ENCODE data around the gene ATG4C. TPM values are rescaled to one million over a fixed set of nuclear protein-coding genes. Genes with fewer than 3 reads are reported as not detected.
"Not testable (repeated sequence)": the region's sequence is repeated elsewhere in the genome, so short reads cannot be mapped to it uniquely, and the experiment has no call there.

The ATG4C gene
- total RNA-seq = 1 to 10 TPM; 2.3 to 4.8 (median 4.4) TPM

GRCh38 chr1:62783736-62784508 lies at the start of gene ATG4C:
Gene ATG4C (plus strand): TSS chr1:62784132. CDS start chr1:62803787, 19,655 bp downstream.
- intact Hi-C loops (cut with DNase I; ENCODE audit: low total_unique reads) = no loop called here
- DNase-seq (ENCODE audit: low spot score in 2 of 2) = peak; percentile 96 to 98
- no peak for TF ChIP-seq POLR2A (IDR thresholded peaks at IDR 0.05)
- TF ChIP-seq CTCF (IDR thresholded peaks at IDR 0.05) = peak in 1 of 3 donors; percentile 17
- whole genome bisulfite sequencing, 2 donors = 1% methylated on average over 34 to 38 of the region's 38 CpGs
- peak within 1 kb of the TSS; percentile 59 for H3K4me3 ChIP-seq (ENCODE audit: low read depth, poor library complexity, severe bottlenecking)

GRCh38 chr1:62735491-62736171 lies 48.3 kb upstream of the ATG4C start:
- 46 to 52% methylated on average over 3 of the region's 3 CpGs for WGBS, 2 donors
- no peak for TF ChIP-seq CTCF (IDR thresholded peaks at IDR 0.05)
- DNase-seq (ENCODE audit: low spot score in 2 of 2) = no peak
- intact Hi-C loops (cut with DNase I; ENCODE audit: low total_unique reads) = no loop called here
- H3K4me3 ChIP-seq (ENCODE audit: low read depth, poor library complexity, severe bottlenecking) = no peak overlapping the region

- DNase-seq (ENCODE audit: low spot score in 2 of 2); H3K4me3 ChIP-seq (ENCODE audit: low read depth, poor library complexity, severe bottlenecking): not testable (repeated sequence)
- intact Hi-C loops (cut with DNase I; ENCODE audit: low total_unique reads) = loop anchor here (10.0 kb wide), 1 partner anchor 186 kb away; no protein-coding TSS in a partner anchor
- 82 to 83% methylated on average over 3 of the region's 3 CpGs for WGBS, 2 donors
Observed at GRCh38 chr1:62740701-62741100, 43.2 kb upstream of the ATG4C start.

- H3K4me3 ChIP-seq (ENCODE audit: low read depth, poor library complexity, severe bottlenecking) = no peak overlapping the region
- WGBS, 2 donors = 55 to 74% methylated on average over 3 of the region's 3 CpGs
- no peak for DNase-seq (ENCODE audit: low spot score in 2 of 2)
- TF ChIP-seq CTCF (IDR thresholded peaks at IDR 0.05) = no peak
- TF ChIP-seq POLR2A (IDR thresholded peaks at IDR 0.05) = no peak
- intact Hi-C loops (cut with DNase I; ENCODE audit: low total_unique reads) = loop anchor here (10.0 kb wide), 1 partner anchor 190 kb away; no protein-coding TSS in a partner anchor
Observed at GRCh38 chr1:62744611-62745577, 39.0 kb upstream of the ATG4C start.

GRCh38 chr1:62746086-62746808 lies 37.7 kb upstream of the ATG4C start:
- intact Hi-C loops (cut with DNase I; ENCODE audit: low total_unique reads) = loop anchor here (10.0 kb wide), 1 partner anchor 191 kb away; no protein-coding TSS in a partner anchor
- no peak overlapping the region for H3K4me3 ChIP-seq (ENCODE audit: low read depth, poor library complexity, severe bottlenecking)
- DNase-seq (ENCODE audit: low spot score in 2 of 2) = no peak
- 52 to 56% methylated on average over 12 of the region's 12 CpGs for WGBS, 2 donors
- TF ChIP-seq POLR2A (IDR thresholded peaks at IDR 0.05) (no peak), CTCF (IDR thresholded peaks at IDR 0.05) (no peak)
